ENCODE results near the gene FAM124A. TPM values are rescaled to one million over a fixed set of nuclear protein-coding genes. Genes with fewer than 3 reads are reported as not detected.

FAM124A gene
- total and polyA plus RNA-seq, 2 donors (not counting 1 experiment from before 2014, with no cell fraction given): 1.7 to 4.8 TPM

DNA sequence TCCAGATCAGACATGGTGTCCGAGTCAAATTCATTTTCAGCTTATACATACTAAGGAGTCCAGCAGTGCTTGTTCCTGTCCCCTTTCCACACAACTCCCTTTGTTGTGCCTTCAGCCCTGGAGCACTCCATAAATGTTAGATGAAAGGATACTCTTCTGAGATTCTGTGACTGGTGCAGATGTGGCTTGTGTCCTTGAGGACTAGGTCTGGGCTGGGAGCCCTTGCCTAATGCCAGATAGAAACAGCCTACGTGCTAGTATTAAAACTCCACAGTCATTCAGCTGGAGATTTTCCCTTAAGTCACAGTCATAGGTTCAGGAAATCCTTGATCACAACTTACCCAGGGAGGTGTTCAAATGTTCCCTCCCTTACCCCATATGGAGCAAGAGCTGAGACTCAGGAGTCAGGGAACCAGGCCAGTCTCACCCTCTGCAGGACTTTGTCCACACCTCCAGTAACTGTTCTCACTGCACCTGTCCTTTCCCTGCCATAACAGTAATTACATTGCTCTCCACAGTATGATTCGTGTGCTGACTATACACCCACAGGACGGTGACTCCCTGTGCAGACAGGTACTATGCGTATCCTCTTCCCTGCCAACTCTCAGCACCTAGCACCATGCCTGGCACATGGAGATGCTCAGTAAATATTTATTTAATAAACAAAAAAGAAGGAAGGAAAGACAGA is 101.8 kb downstream of the FAM124A start:
- Histone ChIP-seq H3K79me2 (ENCODE audit: control insufficient read depth, insufficient read depth, low read length) (no peaks in the 10 kb centered on the region), H4K20me1 (ENCODE audit: control insufficient read depth, extremely low read depth, insufficient read depth, low read length) (no peaks in the 10 kb centered on the region), H3K4me1 (ENCODE audit: control insufficient read depth, extremely low read depth, insufficient read depth, low read length) (no peaks in the 10 kb centered on the region), H3K36me3 (ENCODE audit: control insufficient read depth, insufficient read depth, low read length) (no peaks in the 10 kb centered on the region), H3K9ac (ENCODE audit: insufficient read depth, low read length) (no peak overlapping the region), H3K27me3 (ENCODE audit: control insufficient read depth, insufficient read depth, low read length) (peaks cover 4% of the 10 kb centered on the region), H3K4me3 (replicated peaks in 1 of 4; ENCODE audit: control extremely low read depth in 1 of 4, insufficient read depth in 1 of 4, low read depth in 3 of 4, low read length in 4 of 4) (no peak overlapping the region), H3K9me3 (ENCODE audit: control insufficient read depth, insufficient read depth, low read depth, low read length) (no peaks in the 10 kb centered on the region), H2AFZ (ENCODE audit: low read length) (no peak overlapping the region), H3K27ac (ENCODE audit: insufficient read depth, low read length) (no peak overlapping the region), H3K4me2 (ENCODE audit: extremely low read depth, insufficient read depth, low read length) (no peak overlapping the region)
- no peak for TF ChIP-seq EZH2 (IDR thresholded peaks at IDR 0.05; ENCODE audit: low read length, missing control alignments)
- TF ChIP-seq CTCF (conservative IDR thresholded peaks at IDR 0.05 in 1 of 2, IDR thresholded peaks at IDR 0.05 in 1 of 2; ENCODE audit: low read depth in 1 of 2, low read length in 2 of 2): no peak
- no peak for DNase-seq (ENCODE audit: low read depth in 2 of 2)

DNA sequence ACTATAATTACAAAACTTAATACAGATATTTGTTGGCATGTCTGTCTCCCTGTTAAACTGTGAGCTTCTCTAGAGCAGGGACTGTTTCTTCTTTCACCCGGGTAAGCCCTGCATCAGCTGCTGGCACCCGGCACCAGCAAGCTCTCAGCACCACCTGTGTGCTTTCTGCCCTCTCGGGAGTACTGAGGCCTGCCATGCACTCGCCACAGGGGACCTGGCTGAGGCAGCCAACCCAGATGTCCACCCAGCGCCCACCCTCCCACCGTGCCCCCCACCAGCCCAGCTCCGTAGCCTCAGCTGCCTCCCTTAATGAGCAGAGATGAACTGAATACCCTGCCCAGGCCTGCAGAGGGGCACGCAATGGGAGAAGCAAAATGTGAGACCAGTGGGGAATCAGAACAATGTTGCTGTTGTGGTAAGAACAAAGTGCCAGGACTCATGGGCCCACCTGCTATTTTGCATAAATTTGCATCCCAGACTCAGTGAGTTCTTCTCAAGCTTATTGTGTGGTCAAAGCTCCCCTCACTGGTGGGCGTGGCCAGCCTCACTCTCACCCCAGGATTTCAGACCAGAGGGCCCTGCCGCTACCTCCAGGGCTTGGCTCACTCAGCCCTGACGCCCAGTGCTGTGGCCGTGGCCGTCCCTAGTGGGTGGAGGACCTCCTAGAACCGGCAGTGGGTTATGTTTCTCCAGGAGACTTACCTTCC is 102.7 kb downstream of the FAM124A start:
- Histone ChIP-seq H4K20me1 (ENCODE audit: control insufficient read depth, extremely low read depth, insufficient read depth, low read length) (no peaks in the 10 kb centered on the region), H3K36me3 (ENCODE audit: control insufficient read depth, insufficient read depth, low read length) (no peaks in the 10 kb centered on the region), H3K4me3 (replicated peaks in 1 of 4; ENCODE audit: control extremely low read depth in 1 of 4, insufficient read depth in 1 of 4, low read depth in 3 of 4, low read length in 4 of 4) (no peak overlapping the region), H3K79me2 (ENCODE audit: control insufficient read depth, insufficient read depth, low read length) (no peaks in the 10 kb centered on the region), H3K27me3 (ENCODE audit: control insufficient read depth, insufficient read depth, low read length) (peaks cover 4% of the 10 kb centered on the region), H3K4me1 (ENCODE audit: control insufficient read depth, extremely low read depth, insufficient read depth, low read length) (no peaks in the 10 kb centered on the region), H3K4me2 (ENCODE audit: extremely low read depth, insufficient read depth, low read length) (no peak overlapping the region), H3K9ac (ENCODE audit: insufficient read depth, low read length) (no peak overlapping the region), H3K9me3 (ENCODE audit: control insufficient read depth, insufficient read depth, low read depth, low read length) (no peaks in the 10 kb centered on the region), H2AFZ (ENCODE audit: low read length) (no peak overlapping the region), H3K27ac (ENCODE audit: insufficient read depth, low read length) (no peak overlapping the region)
- DNase-seq (ENCODE audit: low read depth in 2 of 2): no peak
- TF ChIP-seq EZH2 (IDR thresholded peaks at IDR 0.05; ENCODE audit: low read length, missing control alignments): no peak
- no peak for TF ChIP-seq CTCF (conservative IDR thresholded peaks at IDR 0.05 in 1 of 2, IDR thresholded peaks at IDR 0.05 in 1 of 2; ENCODE audit: low read depth in 1 of 2, low read length in 2 of 2)

DNA sequence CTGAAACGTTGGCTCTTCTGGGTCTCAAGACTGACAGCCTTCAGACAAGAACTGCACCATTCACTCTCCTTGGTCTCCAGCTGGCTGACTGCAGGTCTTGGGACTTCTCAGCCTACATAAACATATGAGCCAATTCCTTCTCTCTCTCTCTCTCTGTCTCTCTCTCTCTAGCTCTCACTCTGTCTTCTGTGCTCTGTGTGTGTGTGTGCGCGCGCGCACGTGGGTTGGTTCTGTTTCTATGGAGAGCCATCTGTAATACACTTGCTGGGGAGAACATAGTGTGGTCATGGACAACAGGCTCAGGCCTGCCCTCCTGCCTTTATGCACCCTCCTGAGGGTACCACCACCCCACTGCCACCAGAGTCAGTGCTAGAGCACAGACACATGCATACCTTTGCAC is 103.6 kb downstream of the FAM124A start:
- no peak overlapping the region for H3K9ac ChIP-seq (ENCODE audit: insufficient read depth, low read length)
- H3K27ac ChIP-seq (ENCODE audit: insufficient read depth, low read length): no peak overlapping the region
- H3K36me3 ChIP-seq (ENCODE audit: control insufficient read depth, insufficient read depth, low read length): no peaks in the 10 kb centered on the region
- no peak for DNase-seq (ENCODE audit: low read depth in 2 of 2)
- no peak overlapping the region for H3K4me3 ChIP-seq (replicated peaks in 1 of 4; ENCODE audit: control extremely low read depth in 1 of 4, insufficient read depth in 1 of 4, low read depth in 3 of 4, low read length in 4 of 4)
- H3K4me1 ChIP-seq (ENCODE audit: control insufficient read depth, extremely low read depth, insufficient read depth, low read length): no peaks in the 10 kb centered on the region
- no peaks in the 10 kb centered on the region for H3K79me2 ChIP-seq (ENCODE audit: control insufficient read depth, insufficient read depth, low read length)
- TF ChIP-seq CTCF (conservative IDR thresholded peaks at IDR 0.05 in 1 of 2, IDR thresholded peaks at IDR 0.05 in 1 of 2; ENCODE audit: low read depth in 1 of 2, low read length in 2 of 2): no peak
- peaks cover 4% of the 10 kb centered on the region for H3K27me3 ChIP-seq (ENCODE audit: control insufficient read depth, insufficient read depth, low read length)
- no peak overlapping the region for H3K4me2 ChIP-seq (ENCODE audit: extremely low read depth, insufficient read depth, low read length)
- H2AFZ ChIP-seq (ENCODE audit: low read length): no peak overlapping the region
- no peaks in the 10 kb centered on the region for H3K9me3 ChIP-seq (ENCODE audit: control insufficient read depth, insufficient read depth, low read depth, low read length)
- no peaks in the 10 kb centered on the region for H4K20me1 ChIP-seq (ENCODE audit: control insufficient read depth, extremely low read depth, insufficient read depth, low read length)

Measured in fibroblast of lung (primary cell).